ENCODE measurements around the gene SPINK13.
"Not testable (repeated sequence)": the region's sequence is repeated elsewhere in the genome, so short reads cannot be mapped to it uniquely, and the experiment has no call there.

The SPINK13 gene, protein sequence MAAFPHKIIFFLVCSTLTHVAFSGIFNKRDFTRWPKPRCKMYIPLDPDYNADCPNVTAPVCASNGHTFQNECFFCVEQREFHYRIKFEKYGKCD

DNA sequence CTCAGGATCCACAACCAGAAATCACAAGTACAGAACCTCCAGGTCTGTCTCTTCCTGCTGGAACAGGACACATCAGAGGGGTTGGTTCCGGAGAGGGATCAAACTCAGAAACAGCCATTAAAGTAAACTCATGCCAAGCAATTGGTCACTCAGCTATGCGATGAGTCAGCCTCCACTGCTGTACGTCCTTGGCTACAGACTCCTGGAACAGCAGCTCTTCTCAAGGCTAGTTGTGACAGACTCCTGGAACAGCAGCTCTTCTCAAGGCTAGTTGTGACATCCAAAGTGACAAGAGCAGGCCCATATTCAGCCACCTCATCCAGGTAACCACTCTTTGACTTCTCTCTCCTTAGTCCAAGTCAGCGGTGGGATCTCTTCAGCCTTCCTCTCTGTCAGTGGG lies at the start of gene SPINK13:
Gene SPINK13 (plus strand): TSS at position 229 of the 400 bp plus-strand sequence. CDS start 1,279 bp downstream, outside the sequence.
- no peaks in the 10 kb centered on the region for H3K36me3 ChIP-seq (replicated peaks)
- no peak within 1 kb of the TSS for H3K4me3 ChIP-seq
- no peaks in the 10 kb centered on the region for H3K27me3 ChIP-seq (ENCODE audit: low read depth)
- H3K9me3 ChIP-seq, result no peaks in the 10 kb centered on the region
- DNase-seq (ENCODE audit: low spot score in 2 of 2), result no peak
- H3K4me1 ChIP-seq, result no peaks in the 10 kb centered on the region
- in situ Hi-C loops (cut with MboI; ENCODE audit: low sequenced_read_pairs), result no loop called here

DNA sequence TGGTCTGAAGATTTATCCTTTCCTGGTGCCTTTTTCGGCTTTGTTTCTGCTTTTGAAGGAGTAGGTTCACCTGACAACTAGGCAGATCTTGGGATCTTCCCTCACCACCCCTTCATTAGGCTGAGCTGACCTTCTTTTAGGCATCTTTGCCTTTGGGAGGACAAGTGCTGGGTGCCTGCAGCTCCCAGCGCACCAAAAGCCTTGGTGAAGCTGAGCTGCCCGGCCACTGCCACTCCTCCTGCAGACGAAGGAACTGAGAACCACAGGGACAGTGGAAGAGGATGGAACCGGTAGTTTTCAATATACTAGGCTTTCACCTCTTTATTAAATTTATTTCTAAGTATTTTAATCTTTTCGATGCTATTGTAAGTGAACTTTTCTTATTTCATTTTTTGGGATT lies 47.1 kb upstream of the SPINK13 start:
- no peak for DNase-seq (ENCODE audit: low spot score in 2 of 2)
- in situ Hi-C loops (cut with MboI; ENCODE audit: low sequenced_read_pairs), result no loop called here
- H3K4me1 ChIP-seq, result no peaks in the 10 kb centered on the region

DNA sequence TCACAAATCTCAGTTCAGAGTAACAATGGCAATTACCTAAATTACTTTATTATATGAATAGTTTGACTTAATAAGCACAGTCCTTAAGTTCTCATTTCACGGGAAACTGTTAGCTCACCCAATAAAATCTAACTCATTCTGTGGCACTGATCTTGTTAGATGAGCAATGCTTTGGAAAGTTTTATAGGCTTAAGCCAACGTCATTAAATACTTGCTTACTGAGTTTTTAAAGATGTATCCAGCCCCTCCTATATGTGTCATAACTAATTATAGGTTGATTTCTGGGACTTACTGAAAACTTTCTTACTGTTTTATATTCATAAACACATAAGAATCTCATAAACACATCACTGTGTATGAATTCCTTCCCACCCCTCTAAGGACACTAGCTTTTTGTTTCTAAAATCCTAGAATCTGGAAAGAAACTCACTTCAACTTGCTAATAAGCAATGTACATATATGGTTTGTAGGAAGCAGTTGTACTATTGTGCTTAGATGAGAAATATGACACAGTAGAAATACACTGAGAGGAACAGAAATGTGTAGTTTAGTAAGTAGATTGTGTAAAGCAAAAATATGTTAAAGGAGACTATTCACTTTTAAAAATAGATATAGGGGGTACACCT lies 44.4 kb upstream of the SPINK13 start:
- no peaks in the 10 kb centered on the region for H3K36me3 ChIP-seq (replicated peaks)
- DNase-seq (ENCODE audit: low spot score in 2 of 2), result no peak
- no peaks in the 10 kb centered on the region for H3K9me3 ChIP-seq
- H3K4me1 ChIP-seq, result no peaks in the 10 kb centered on the region
- H3K27me3 ChIP-seq (ENCODE audit: low read depth), result peaks cover 3% of the 10 kb centered on the region; the same call in 1 of the 2 replicates
- no peak overlapping the region for H3K4me3 ChIP-seq
- in situ Hi-C loops (cut with MboI; ENCODE audit: low sequenced_read_pairs), result no loop called here

More for the DNA sequence above, 47.1 kb upstream of the SPINK13 start:
- no peaks in the 10 kb centered on the region for H3K36me3 ChIP-seq (replicated peaks)
- H3K27me3 ChIP-seq (ENCODE audit: low read depth), result peaks cover 3% of the 10 kb centered on the region; the same call in 1 of the 2 replicates
- no peak overlapping the region for H3K4me3 ChIP-seq
- no peaks in the 10 kb centered on the region for H3K9me3 ChIP-seq

DNA sequence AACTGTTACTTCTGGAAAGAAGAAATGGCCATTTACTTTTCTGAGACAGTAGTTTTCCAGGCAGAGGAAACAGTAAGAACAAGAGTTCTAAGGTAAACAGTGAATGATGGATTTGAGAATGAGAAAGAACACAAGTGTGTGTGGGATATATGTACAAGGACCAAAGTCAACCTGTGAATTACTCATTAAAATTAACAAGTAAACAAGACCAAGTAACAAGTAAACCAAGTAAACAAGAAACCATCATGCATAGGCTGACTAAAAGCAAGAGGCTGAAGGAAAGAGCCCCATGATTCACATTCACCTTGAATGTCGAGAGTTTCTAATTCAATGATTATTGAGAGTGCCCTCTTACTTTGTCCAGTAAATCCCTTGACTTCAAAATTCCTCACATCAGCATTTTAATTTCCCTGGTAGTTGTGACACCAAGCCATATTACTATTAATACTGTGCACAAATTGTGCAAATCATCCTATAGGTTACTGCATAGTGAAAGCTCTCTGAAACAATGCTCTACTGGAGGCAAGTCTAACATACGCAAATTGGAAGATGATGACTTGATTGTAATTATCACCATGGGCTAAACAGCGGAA lies 40.1 kb upstream of the SPINK13 start:
- no peak for DNase-seq (ENCODE audit: low spot score in 2 of 2)
- in situ Hi-C loops (cut with MboI; ENCODE audit: low sequenced_read_pairs), result no loop called here
- Histone ChIP-seq H3K4me1 (no peaks in the 10 kb centered on the region), H3K27me3 (ENCODE audit: low read depth) (no peaks in the 10 kb centered on the region), H3K4me3 (no peak overlapping the region), H3K36me3 (replicated peaks) (no peaks in the 10 kb centered on the region), H3K9me3 (no peaks in the 10 kb centered on the region)

DNA sequence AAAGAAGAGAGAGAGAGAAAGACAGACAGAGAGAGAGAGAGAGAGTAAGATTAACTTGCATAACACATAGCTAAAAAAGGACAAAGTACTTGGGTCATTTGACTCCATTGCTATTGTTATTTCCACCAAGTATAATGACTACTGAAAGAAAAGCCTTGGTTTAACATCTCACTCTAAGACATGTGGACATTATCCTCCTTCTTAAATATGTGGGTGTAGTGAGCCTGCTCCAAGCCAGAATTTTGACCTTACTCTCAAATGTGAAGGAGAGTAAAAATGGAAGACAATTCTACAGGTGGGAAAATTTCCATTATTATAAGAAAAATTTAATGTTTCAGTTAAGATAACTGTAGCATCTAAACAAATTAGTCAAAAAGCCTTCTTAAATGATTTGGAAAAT lies 38.8 kb upstream of the SPINK13 start:
- in situ Hi-C loops (cut with MboI; ENCODE audit: low sequenced_read_pairs), result no loop called here

DNA sequence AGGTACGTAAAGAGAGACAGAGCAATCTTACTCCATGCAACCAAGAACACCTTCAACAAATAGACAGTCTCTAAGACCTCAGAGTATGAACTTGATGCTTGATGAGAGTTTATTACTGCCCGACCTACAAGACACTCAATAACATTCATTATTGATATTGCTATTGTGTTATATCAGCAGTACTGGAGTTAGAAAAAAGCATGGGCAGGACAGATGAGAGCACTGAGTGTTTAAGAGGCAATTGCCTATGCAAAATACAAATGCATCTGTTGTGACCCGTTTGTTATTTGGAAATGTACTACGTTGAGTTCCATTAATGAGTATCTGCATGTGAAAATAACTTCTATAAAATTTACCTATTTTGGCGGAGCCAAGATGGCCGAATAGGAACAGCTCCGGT lies 38.4 kb upstream of the SPINK13 start:
- no peaks in the 10 kb centered on the region for H3K4me1 ChIP-seq
- H3K4me3 ChIP-seq, result no peak overlapping the region
- H3K36me3 ChIP-seq (replicated peaks), result no peaks in the 10 kb centered on the region
- no peak for DNase-seq (ENCODE audit: low spot score in 2 of 2)
- in situ Hi-C loops (cut with MboI; ENCODE audit: low sequenced_read_pairs), result no loop called here
- no peaks in the 10 kb centered on the region for H3K9me3 ChIP-seq
- no peaks in the 10 kb centered on the region for H3K27me3 ChIP-seq (ENCODE audit: low read depth)

More for the DNA sequence above, 38.8 kb upstream of the SPINK13 start:
- Histone ChIP-seq H3K27me3 (ENCODE audit: low read depth) (no peaks in the 10 kb centered on the region), H3K4me1 (no peaks in the 10 kb centered on the region), H3K9me3 (no peaks in the 10 kb centered on the region), H3K36me3 (replicated peaks) (no peaks in the 10 kb centered on the region), H3K4me3 (no peak overlapping the region)
- DNase-seq (ENCODE audit: low spot score in 2 of 2), result no peak

DNA sequence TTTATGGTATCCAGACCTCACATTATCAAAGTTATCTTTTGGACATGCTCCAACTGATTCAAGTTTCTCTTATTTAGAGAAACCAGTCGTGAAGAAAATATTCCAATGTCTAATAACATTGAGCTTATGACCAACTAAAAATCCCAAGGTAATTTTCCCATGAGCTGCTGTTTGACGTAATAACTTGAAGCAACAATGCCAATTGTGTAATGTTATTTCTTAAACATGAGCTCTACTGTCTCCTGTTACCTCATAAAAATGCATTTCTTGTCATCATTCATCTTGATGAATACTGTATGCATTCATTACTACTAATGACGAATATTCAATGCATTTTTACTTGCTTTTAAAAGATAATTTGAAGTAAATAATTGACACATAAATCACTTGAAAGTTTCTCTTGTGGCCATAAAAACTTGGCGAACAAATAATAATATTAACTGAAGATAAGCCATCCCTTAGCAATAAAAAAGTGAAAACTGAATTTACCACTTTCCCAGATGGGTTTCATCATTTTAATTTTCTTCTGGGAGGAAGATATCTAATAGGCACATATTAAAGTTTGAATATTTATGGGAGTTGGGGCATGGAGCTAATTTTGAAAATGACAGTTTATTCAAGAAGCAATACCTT lies 30.7 kb upstream of the SPINK13 start:
- no peak overlapping the region for H3K4me3 ChIP-seq

DNA sequence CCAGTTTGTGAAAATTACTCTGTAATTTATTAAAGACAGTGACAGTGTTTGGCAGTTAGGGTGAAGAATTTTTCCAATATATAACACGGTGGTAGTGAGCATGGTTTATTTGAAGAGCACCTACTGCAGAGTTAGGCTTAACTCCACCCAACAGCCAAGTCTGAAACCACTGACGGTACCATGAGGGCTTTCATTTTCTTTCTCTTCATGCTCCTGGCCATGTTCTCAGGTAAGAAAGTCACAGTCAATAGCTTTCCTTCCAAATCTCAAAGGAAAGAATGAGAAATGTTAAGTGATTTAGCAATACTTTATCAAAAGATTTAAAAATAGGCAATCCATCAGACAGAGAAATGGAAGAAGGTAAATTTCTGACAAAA lies 30.2 kb upstream of the SPINK13 start, which contains the start of gene MARCOL:
Gene MARCOL (plus strand): TSS at position 108 of the 377 bp plus-strand sequence. CDS start 73 bp downstream, at position 181.
- no peaks in the 10 kb centered on the region for H3K4me1 ChIP-seq
- no peaks in the 10 kb centered on the region for H3K27me3 ChIP-seq (ENCODE audit: low read depth)
- H3K4me3 ChIP-seq, result no peak within 1 kb of the TSS
- DNase-seq (ENCODE audit: low spot score in 2 of 2), result no peak
- in situ Hi-C loops (cut with MboI; ENCODE audit: low sequenced_read_pairs), result no loop called here
- H3K36me3 ChIP-seq (replicated peaks), result no peaks in the 10 kb centered on the region
- no peaks in the 10 kb centered on the region for H3K9me3 ChIP-seq

More for the DNA sequence above, 30.7 kb upstream of the SPINK13 start:
- DNase-seq (ENCODE audit: low spot score in 2 of 2), result no peak
- Histone ChIP-seq H3K9me3 (no peaks in the 10 kb centered on the region), H3K27me3 (ENCODE audit: low read depth) (no peaks in the 10 kb centered on the region), H3K36me3 (replicated peaks) (no peaks in the 10 kb centered on the region), H3K4me1 (no peaks in the 10 kb centered on the region)
- in situ Hi-C loops (cut with MboI; ENCODE audit: low sequenced_read_pairs), result no loop called here

DNA sequence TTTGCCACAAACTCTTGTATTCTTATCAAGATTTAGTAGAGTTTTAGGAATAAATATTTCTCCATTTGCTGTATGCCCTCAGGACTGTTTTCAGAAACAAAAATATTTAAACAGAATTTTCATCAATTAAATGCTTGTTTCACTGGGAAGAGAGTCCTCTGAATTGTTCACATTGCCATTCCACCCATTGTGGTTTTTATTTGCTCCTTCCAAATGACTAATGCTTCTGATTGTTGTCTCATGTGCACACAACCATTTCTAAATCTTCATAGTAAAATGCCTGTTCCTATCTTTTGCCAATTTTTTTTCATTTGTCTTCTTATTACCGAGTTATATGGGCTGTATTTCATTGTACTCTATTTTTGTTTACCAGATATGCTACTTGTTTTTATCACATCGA lies 19.7 kb upstream of the SPINK13 start:
- Histone ChIP-seq H3K27me3 (ENCODE audit: low read depth) (no peaks in the 10 kb centered on the region), H3K9me3 (no peaks in the 10 kb centered on the region), H3K36me3 (replicated peaks) (no peaks in the 10 kb centered on the region), H3K4me3 (no peak overlapping the region), H3K4me1 (no peaks in the 10 kb centered on the region)
- no peak for DNase-seq (ENCODE audit: low spot score in 2 of 2)
- in situ Hi-C loops (cut with MboI; ENCODE audit: low sequenced_read_pairs), result no loop called here

DNA sequence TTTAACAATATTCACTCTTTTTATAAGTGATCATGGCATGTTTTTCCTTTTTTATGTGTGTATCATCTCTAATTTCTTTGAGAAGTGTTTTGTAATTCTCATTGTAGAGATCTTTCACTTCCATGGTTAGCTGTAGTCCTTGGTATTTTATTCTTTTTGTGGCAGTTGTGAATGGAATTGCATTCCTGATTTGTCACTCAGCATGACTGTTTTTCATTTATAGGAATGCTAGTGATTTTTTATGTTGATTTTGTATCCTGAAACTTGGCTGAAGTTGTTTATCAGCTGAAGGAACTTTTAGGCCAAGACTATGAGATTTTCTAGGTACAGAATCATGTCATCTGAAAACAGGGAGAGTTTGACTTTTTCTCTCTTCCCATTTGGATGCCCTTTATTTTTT lies 13.1 kb upstream of the SPINK13 start:
- Histone ChIP-seq H3K27me3 (ENCODE audit: low read depth) (no peaks in the 10 kb centered on the region), H3K4me1 (no peaks in the 10 kb centered on the region), H3K4me3 (no peak overlapping the region), H3K36me3 (replicated peaks) (no peaks in the 10 kb centered on the region), H3K9me3 (no peaks in the 10 kb centered on the region)
- in situ Hi-C loops (cut with MboI; ENCODE audit: low sequenced_read_pairs), result no loop called here
- no peak for DNase-seq (ENCODE audit: low spot score in 2 of 2)

DNA sequence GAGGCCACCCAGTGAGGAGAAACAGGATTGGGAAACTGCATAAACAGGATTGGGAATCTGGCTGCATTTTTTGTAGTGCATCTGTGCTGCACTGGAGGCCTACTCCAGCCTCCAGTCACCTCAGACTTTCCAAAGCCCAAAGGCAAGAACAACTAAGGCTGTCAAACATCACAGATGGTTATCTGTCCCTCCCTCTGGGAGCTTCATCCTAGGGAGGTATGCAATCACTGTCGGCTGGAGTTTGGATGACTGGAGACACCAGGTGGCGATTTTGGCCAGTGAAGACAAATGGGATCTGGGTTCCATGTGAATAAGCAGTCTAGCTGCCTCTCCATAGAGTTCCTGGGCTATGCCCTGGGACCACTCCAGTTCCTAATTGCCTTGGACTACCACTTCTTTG lies 9.3 kb upstream of the SPINK13 start:
- no peak for DNase-seq (ENCODE audit: low spot score in 2 of 2)
- no peaks in the 10 kb centered on the region for H3K9me3 ChIP-seq
- no peaks in the 10 kb centered on the region for H3K27me3 ChIP-seq (ENCODE audit: low read depth)
- H3K36me3 ChIP-seq (replicated peaks), result no peaks in the 10 kb centered on the region
- in situ Hi-C loops (cut with MboI; ENCODE audit: low sequenced_read_pairs), result no loop called here
- no peaks in the 10 kb centered on the region for H3K4me1 ChIP-seq
- no peak overlapping the region for H3K4me3 ChIP-seq

DNA sequence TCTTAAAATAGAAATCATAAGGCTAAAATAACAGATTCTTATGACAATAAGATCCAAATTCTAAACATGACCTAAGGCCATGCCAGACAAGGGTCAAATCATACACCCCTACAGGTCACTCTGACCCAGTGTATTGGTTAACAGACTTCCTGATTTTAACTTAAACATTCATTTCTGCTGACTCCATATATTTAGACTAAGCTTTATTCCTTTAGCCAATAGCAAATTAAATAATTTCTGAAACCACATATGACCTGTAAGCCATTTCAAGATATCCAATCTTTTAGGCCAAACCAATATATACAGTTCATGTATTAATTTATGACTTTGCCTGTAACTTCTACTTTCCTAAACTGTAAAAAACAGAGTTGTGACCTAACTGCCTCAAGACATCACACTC lies 7.4 kb upstream of the SPINK13 start:
- in situ Hi-C loops (cut with MboI; ENCODE audit: low sequenced_read_pairs), result no loop called here
- Histone ChIP-seq H3K36me3 (replicated peaks) (no peaks in the 10 kb centered on the region), H3K27me3 (ENCODE audit: low read depth) (no peaks in the 10 kb centered on the region), H3K4me1 (no peaks in the 10 kb centered on the region), H3K4me3 (no peak overlapping the region), H3K9me3 (no peaks in the 10 kb centered on the region)
- DNase-seq (ENCODE audit: low spot score in 2 of 2), result no peak

DNA sequence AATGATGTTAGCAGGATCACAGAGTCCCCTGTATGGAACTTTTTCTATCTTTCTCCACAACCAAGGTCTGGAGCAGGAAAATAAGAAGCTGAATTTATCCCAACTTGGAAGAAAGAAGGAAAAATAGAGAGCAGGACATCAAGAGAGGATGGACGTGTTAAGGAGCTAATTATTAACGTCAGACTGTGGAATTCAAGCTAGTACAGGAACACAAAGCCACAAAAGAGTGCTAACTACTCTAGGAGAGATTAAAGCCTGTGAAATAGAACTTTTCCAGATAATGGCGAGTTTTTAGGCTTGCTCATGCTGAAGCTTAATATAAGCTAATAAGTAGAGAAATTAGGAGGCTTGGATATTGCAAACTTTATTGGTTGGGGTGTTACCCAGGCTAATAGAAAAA lies 632 bp upstream of the SPINK13 start:
- in situ Hi-C loops (cut with MboI; ENCODE audit: low sequenced_read_pairs), result no loop called here
- no peak for DNase-seq (ENCODE audit: low spot score in 2 of 2)
- Histone ChIP-seq H3K27me3 (ENCODE audit: low read depth) (no peaks in the 10 kb centered on the region), H3K36me3 (replicated peaks) (no peaks in the 10 kb centered on the region), H3K4me3 (no peak overlapping the region), H3K9me3 (no peaks in the 10 kb centered on the region), H3K4me1 (no peaks in the 10 kb centered on the region)

DNA sequence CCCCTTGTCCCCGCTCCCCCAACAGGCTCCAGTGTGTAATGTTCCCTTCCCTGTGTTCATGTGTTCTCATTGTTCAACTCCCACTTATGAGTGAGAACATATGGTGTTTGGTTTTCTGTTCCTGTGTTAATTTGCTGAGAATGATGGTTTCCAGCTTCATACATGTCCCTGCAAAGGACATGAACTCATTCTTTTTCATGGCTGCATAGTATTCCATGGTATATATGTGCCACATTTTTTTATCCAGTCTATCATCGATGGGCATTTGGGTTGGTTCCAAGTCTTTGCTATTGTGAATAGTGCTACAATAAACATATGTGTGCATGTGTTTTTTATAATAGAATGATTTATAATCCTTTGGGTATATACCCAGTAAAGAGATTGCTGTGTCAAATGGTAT lies 6.5 kb downstream of the SPINK13 start:
- H3K4me1 ChIP-seq; H3K4me3 ChIP-seq; DNase-seq (ENCODE audit: low spot score in 2 of 2); H3K9me3 ChIP-seq; H3K27me3 ChIP-seq (ENCODE audit: low read depth); H3K36me3 ChIP-seq (replicated peaks); in situ Hi-C loops (cut with MboI; ENCODE audit: low sequenced_read_pairs): not testable (repeated sequence)

All from HAP-1 (cell line).